Neural crest cell (in vitro differentiated cells): Measurements from ENCODE around the gene GLP1R. TPM values are rescaled to one million over a fixed set of nuclear protein-coding genes. Genes with fewer than 3 reads are reported as not detected.

Experiments
- DNase-seq: peaks from one replicate; pipeline ENCODE4 v3.0.0; 2021; ENCODE audit warnings: low read depth, mixed read lengths, low spot score
- H3K27ac Mint-ChIP-seq: one replicate; pipeline ENCODE4 v1.8.0; 2021; ENCODE audit warnings: mild to moderate bottlenecking, mixed read lengths; ENCODE audit not compliant: unreplicated experiment
- H3K27me3 Mint-ChIP-seq: 2 replicates; pipeline ENCODE4 v1.8.0; 2021; ENCODE audit warnings: low read depth, mild to moderate bottlenecking, mixed read lengths
- H3K36me3 Mint-ChIP-seq: 2 replicates; pipeline ENCODE4 v1.8.0; 2021; ENCODE audit warnings: low read depth, mild to moderate bottlenecking, mixed read lengths
- H3K4me1 Mint-ChIP-seq: 2 replicates; pipeline ENCODE4 v1.8.0; 2021; ENCODE audit warnings: mixed read lengths
- H3K4me3 Mint-ChIP-seq: one replicate; pipeline ENCODE4 v1.8.0; 2021; ENCODE audit warnings: mild to moderate bottlenecking, mixed read lengths
- H3K9me3 Mint-ChIP-seq: 2 replicates; pipeline ENCODE4 v1.8.0; 2021; ENCODE audit warnings: mixed read lengths
- CTCF ChIP-seq: fragments of 200-600 bp; sonication (generic); conservative IDR thresholded peaks from 2 replicates; pipeline ENCODE4 v1.5.0; 2021; ENCODE audit warnings: antibody characterized with exemption, mild to moderate bottlenecking
- total RNA-seq: library from RNA; stranded (reverse); gene quantifications from 2 replicates; pipeline ENCODE4 v1.2.1, GENCODE V29; 2021

The GLP1R gene
- total RNA-seq, 1 donor from 2014 or later: 0.65 TPM

GRCh38 chr6:39056191-39056590 is 7.6 kb downstream of the GLP1R start:
- H3K9me3 Mint-ChIP-seq: no peaks in the 10 kb centered on the region
- no peak for DNase-seq
- H3K4me1 Mint-ChIP-seq: no peaks in the 10 kb centered on the region
- no peak overlapping the region for H3K27ac Mint-ChIP-seq
- TF ChIP-seq CTCF: no peak
- H3K36me3 Mint-ChIP-seq: no peaks in the 10 kb centered on the region
- H3K27me3 Mint-ChIP-seq: peaks cover 22% of the 10 kb centered on the region
- H3K4me3 Mint-ChIP-seq: no peak overlapping the region

- Mint-ChIP-seq H3K36me3 (no peaks in the 10 kb centered on the region), H3K4me1 (no peaks in the 10 kb centered on the region), H3K27me3 (peaks cover 17% of the 10 kb centered on the region), H3K9me3 (no peaks in the 10 kb centered on the region), H3K4me3 (no peak overlapping the region), H3K27ac (no peak overlapping the region)
- TF ChIP-seq CTCF: no peak
- DNase-seq: no peak
These were observed 8.1 kb downstream of the GLP1R start for GRCh38 chr6:39056681-39057080.

- Mint-ChIP-seq H3K27ac (no peak overlapping the region), H3K4me1 (no peaks in the 10 kb centered on the region), H3K9me3 (no peaks in the 10 kb centered on the region), H3K36me3 (no peaks in the 10 kb centered on the region), H3K27me3 (peaks cover 10% of the 10 kb centered on the region), H3K4me3 (no peak overlapping the region)
- DNase-seq: no peak
- TF ChIP-seq CTCF: no peak
These were observed 8.9 kb downstream of the GLP1R start for GRCh38 chr6:39057251-39058155.

- no peak for TF ChIP-seq CTCF
- Mint-ChIP-seq H3K27me3 (peaks cover 3% of the 10 kb centered on the region), H3K27ac (no peak overlapping the region), H3K4me3 (no peak overlapping the region), H3K36me3 (no peaks in the 10 kb centered on the region), H3K9me3 (no peaks in the 10 kb centered on the region), H3K4me1 (no peaks in the 10 kb centered on the region)
- DNase-seq: no peak
These were observed 10.0 kb downstream of the GLP1R start for GRCh38 chr6:39058471-39059147.

GRCh38 chr6:39059496-39060310 is 11.1 kb downstream of the GLP1R start:
- Mint-ChIP-seq H3K9me3 (no peaks in the 10 kb centered on the region), H3K27me3 (peaks cover 4% of the 10 kb centered on the region), H3K36me3 (no peaks in the 10 kb centered on the region), H3K4me3 (no peak overlapping the region), H3K27ac (no peak overlapping the region), H3K4me1 (no peaks in the 10 kb centered on the region)
- no peak for DNase-seq
- no peak for TF ChIP-seq CTCF
